ENCODE measurements around the gene UBIAD1. TPM values are rescaled to one million over a fixed set of nuclear protein-coding genes. Genes with fewer than 3 reads are reported as not detected.
"Not testable (repeated sequence)": the region's sequence is repeated elsewhere in the genome, so short reads cannot be mapped to it uniquely, and the experiment has no call there.

The UBIAD1 gene
- total and polyA plus RNA-seq, 10 of the 15 experiments (the other 5 are each of a cell fraction or from before 2014, with no cell fraction given), result 4.5 to 23.8 (median 16.0) TPM

DNA sequence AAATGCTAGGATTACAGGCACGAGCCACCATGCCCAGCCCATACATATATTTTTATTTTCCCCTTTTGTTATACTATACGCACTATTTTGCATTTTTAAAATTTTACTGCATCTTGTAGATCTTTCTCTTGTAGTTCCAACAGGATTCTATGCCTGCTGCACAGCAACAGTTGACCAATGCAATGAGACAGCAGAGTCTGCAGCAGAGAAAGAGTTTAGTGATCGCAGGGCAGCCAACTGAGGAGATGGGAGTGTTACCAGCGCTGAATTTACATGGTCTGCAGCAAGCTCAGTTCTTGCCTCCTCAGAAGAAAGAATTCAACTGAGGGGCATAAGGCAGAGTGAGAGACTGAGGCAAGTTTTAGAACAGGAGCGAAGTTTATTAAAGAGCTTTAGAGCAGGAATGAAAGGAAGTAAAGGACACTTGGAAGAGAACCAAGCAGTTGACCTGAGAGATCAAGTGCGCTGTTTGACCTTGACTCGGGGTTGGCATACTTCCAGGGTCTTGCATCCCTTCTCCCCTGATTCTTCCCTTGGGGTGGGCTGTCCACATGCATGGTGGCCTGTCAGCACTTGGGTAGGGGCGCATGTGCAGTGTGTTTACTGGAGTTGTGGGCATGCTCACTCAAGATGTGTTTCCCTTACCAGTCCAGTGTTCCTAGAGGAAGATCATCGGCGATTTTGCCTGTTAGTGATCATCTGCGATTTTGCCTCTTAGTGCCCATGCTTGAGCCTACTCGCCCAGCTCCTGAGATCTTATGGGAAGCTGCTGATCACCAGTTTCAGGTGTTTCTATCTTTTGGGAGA lies 6.5 kb upstream of the UBIAD1 start:
- DNase-seq (ENCODE audit: low read depth, low spot score) (no peak), ATAC-seq (no peak), FAIRE-seq (no peak)
- Histone ChIP-seq H3K4me2 (ENCODE audit: control insufficient read depth, insufficient read depth) (no peak overlapping the region), H3K9me3 (replicated peaks; ENCODE audit: control insufficient read depth, insufficient read depth, low read length) (no peaks in the 10 kb centered on the region), H3K9ac (ENCODE audit: control insufficient read depth, insufficient read depth, low read length) (no peak overlapping the region), H3K79me2 (ENCODE audit: control insufficient read depth, insufficient read depth, low read length) (peaks cover 9% of the 10 kb centered on the region), H3K4me3 (no peak overlapping the region), H3K27ac (ENCODE audit: control insufficient read depth, insufficient read depth) (no peak overlapping the region), H3K36me3 (ENCODE audit: control insufficient read depth in 2 of 2, insufficient read depth in 2 of 2, low read length in 1 of 2) (no peaks in the 10 kb centered on the region), H3K4me1 (ENCODE audit: control insufficient read depth, insufficient read depth, low read length) (no peaks in the 10 kb centered on the region), H3K27me3 (replicated peaks in 1 of 2; ENCODE audit: control insufficient read depth in 2 of 2, insufficient read depth in 2 of 2, low read length in 1 of 2) (no peaks in the 10 kb centered on the region), H2AFZ (ENCODE audit: control insufficient read depth, low read depth, low read length) (no peak overlapping the region), H4K20me1 (ENCODE audit: control insufficient read depth, insufficient read depth) (no peaks in the 10 kb centered on the region)
- BruUV-seq (replicated peaks), result no TSS peak
- ChIA-PET CTCF (interaction anchor here (1.0 to 1.3 kb wide), 2 partner anchors 25 to 229 kb away, joined by 3 to 4 read pairs; no protein-coding TSS in a partner anchor), SMC1A (ENCODE audit: uncharacterized antibody, unreplicated experiment) (interaction anchor here (0.6 to 1.4 kb wide), 2 partner anchors 14 to 411 kb away, joined by 3 read pairs; no protein-coding TSS in a partner anchor), RAD21 (ENCODE audit: unreplicated experiment) (no interaction called here), POLR2A (interaction anchor here (0.6 kb wide), 2 partner anchors 23 to 668 kb away, joined by 3 to 9 read pairs; no protein-coding TSS in a partner anchor)
- WGBS (ENCODE audit: insufficient coverage, insufficient replicate concordance, low lambda C conversion rate, missing lambda C conversion rate), result 62% methylated on average over 12 of the region's 12 CpGs
- no peak for TF ChIP-seq SMARCA5 (IDR thresholded peaks at IDR 0.05)
- TF ChIP-seq, protein P1, sequence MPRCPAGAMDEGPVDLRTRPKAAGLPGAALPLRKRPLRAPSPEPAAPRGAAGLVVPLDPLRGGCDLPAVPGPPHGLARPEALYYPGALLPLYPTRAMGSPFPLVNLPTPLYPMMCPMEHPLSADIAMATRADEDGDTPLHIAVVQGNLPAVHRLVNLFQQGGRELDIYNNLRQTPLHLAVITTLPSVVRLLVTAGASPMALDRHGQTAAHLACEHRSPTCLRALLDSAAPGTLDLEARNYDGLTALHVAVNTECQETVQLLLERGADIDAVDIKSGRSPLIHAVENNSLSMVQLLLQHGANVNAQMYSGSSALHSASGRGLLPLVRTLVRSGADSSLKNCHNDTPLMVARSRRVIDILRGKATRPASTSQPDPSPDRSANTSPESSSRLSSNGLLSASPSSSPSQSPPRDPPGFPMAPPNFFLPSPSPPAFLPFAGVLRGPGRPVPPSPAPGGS (IDR thresholded peaks at IDR 0.05; ENCODE audit: borderline replicate concordance, insufficient read depth, low read depth, low read length, poor library complexity, severe bottlenecking), result peak; percentile 69
- TF ChIP-seq SUZ12 (IDR thresholded peaks at IDR 0.05; ENCODE audit: unreplicated experiment), result no peak
- in situ Hi-C loops (cut with MboI), result no loop called here
- intact Hi-C loops (cut with micrococcal nuclease; ENCODE audit: unreplicated experiment), result no loop called here

GRCh38 chr1:11267350-11268337 lies 5.4 kb upstream of the UBIAD1 start:
- WGBS (ENCODE audit: insufficient coverage, insufficient replicate concordance, low lambda C conversion rate, missing lambda C conversion rate), result 65% methylated on average over 18 of the region's 19 CpGs
- BruUV-seq (replicated peaks); H3K4me3 ChIP-seq; H4K20me1 ChIP-seq (ENCODE audit: control insufficient read depth, insufficient read depth); H3K4me2 ChIP-seq (ENCODE audit: control insufficient read depth, insufficient read depth); ATAC-seq; DNase-seq (ENCODE audit: low read depth, low spot score); FAIRE-seq; in situ Hi-C loops (cut with MboI); H3K27me3 ChIP-seq (replicated peaks in 1 of 2; ENCODE audit: control insufficient read depth in 2 of 2, insufficient read depth in 2 of 2, low read length in 1 of 2); H2AFZ ChIP-seq (ENCODE audit: control insufficient read depth, low read depth, low read length); H3K4me1 ChIP-seq (ENCODE audit: control insufficient read depth, insufficient read depth, low read length); H3K36me3 ChIP-seq (ENCODE audit: control insufficient read depth in 2 of 2, insufficient read depth in 2 of 2, low read length in 1 of 2); H3K27ac ChIP-seq (ENCODE audit: control insufficient read depth, insufficient read depth); intact Hi-C loops (cut with micrococcal nuclease; ENCODE audit: unreplicated experiment); H3K9me3 ChIP-seq (replicated peaks; ENCODE audit: control insufficient read depth, insufficient read depth, low read length); H3K9ac ChIP-seq (ENCODE audit: control insufficient read depth, insufficient read depth, low read length); SMC1A ChIA-PET (ENCODE audit: uncharacterized antibody, unreplicated experiment); H3K79me2 ChIP-seq (ENCODE audit: control insufficient read depth, insufficient read depth, low read length): not testable (repeated sequence)
- ChIA-PET RAD21 (ENCODE audit: unreplicated experiment) (interaction anchor here (0.6 kb wide), 1 partner anchor 229 kb away, joined by 3 read pairs; no protein-coding TSS in a partner anchor), CTCF (interaction anchor here (0.6 to 1.3 kb wide), 3 partner anchors 26 to 421 kb away, joined by 3 to 4 read pairs (median 3); no protein-coding TSS in a partner anchor), POLR2A (interaction anchor here (0.7 kb wide), 1 partner anchor 1447 kb away, joined by 4 read pairs; no protein-coding TSS in a partner anchor)

All from GM12878 (cell line).